ENCODE measurements around the gene TPPP. TPM values are rescaled to one million over a fixed set of nuclear protein-coding genes. Genes with fewer than 3 reads are reported as not detected.
"Not testable (repeated sequence)": the region's sequence is repeated elsewhere in the genome, so short reads cannot be mapped to it uniquely, and the experiment has no call there.

TPPP gene
- total and polyA plus RNA-seq, 3 experiments from 2014 or later: 0.37 to 0.79 (median 0.38) TPM

DNA sequence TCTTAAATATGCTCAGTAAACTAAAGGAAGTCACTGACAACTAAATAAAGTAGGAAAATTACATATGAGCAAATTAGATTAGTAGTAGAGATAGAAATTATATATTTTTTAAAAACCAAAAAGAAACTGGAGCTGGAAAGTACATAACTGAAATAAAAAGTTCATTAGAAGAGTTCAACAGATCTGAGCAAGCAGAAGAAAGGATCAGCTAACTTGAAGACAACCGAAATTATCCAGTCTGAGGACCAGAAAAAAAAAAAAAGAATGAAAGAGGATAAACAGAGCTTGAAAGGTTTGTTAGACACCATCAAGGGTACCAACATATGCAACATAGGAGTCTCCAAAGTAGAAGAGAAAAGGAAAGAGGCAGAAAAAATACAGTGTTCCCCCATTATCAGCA, 26.2 kb upstream of the TPPP start:
- H3K27ac ChIP-seq (ENCODE audit: low read depth, low read length); H3K27me3 ChIP-seq (ENCODE audit: insufficient read depth, low read length, poor library complexity, severe bottlenecking); DNase-seq; H3K9me3 ChIP-seq (ENCODE audit: low read length); H3K4me1 Mint-ChIP-seq; POLR2A ChIA-PET; H3K4me1 ChIP-seq (ENCODE audit: insufficient read depth, low read length); H3K4me3 Mint-ChIP-seq; H3K36me3 ChIP-seq (ENCODE audit: insufficient read depth, low read length); CTCF ChIA-PET; H3K4me3 ChIP-seq (ENCODE audit: low read length): not testable (repeated sequence)
- Mint-ChIP-seq H3K36me3 (peaks cover 4 to 18% (median 4%) of the 10 kb centered on the region in 3 donors), H3K27me3 (peaks cover 5 to 29% of the 10 kb centered on the region in 2 donors), H3K27ac (peak overlapping the region in 1 of 8 donors; percentile 43), H3K9me3 (peaks cover 24 to 33% (median 26%) of the 10 kb centered on the region in 5 donors)

DNA sequence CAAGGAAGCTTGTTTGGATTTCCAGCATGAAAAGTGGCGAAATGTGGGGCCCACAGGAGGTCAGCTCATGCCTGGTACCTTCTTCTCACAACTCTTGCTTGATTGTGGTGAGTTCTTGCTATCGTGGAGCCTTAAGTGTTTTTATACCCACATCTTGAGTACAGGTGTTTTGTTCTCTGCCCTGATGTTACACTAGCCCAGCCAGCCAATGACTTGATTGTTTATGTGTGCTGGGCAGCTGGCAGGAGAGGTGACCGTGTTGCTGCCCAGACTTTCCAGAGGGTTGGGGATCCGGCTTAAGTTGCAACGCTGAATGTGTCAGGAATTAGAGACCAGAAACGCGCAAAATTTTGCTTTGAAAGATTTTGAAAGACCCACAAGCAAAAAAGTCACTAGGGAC, 24.0 kb upstream of the TPPP start:
- Histone ChIP-seq H3K4me3 (ENCODE audit: low read length) (no peak overlapping the region), H3K27me3 (ENCODE audit: insufficient read depth, low read length, poor library complexity, severe bottlenecking) (peaks cover 4% of the 10 kb centered on the region), H3K4me1 (ENCODE audit: insufficient read depth, low read length) (no peaks in the 10 kb centered on the region), H3K27ac (ENCODE audit: low read depth, low read length) (no peak overlapping the region), H3K9me3 (ENCODE audit: low read length) (peaks cover 5% of the 10 kb centered on the region), H3K36me3 (ENCODE audit: insufficient read depth, low read length) (no peaks in the 10 kb centered on the region)
- no peak for DNase-seq
- peak overlapping the region in 1 of 8 donors; percentile 41 for H3K27ac Mint-ChIP-seq
- ChIA-PET POLR2A (no interaction called here), CTCF (no interaction called here)
- H3K9me3 Mint-ChIP-seq: peaks cover 24 to 33% (median 26%) of the 10 kb centered on the region in 5 donors
- no peaks in the 10 kb centered on the region for H3K4me1 Mint-ChIP-seq
- H3K36me3 Mint-ChIP-seq: peaks cover 4 to 18% (median 4%) of the 10 kb centered on the region in 3 donors
- peaks cover 5 to 32% of the 10 kb centered on the region in 2 donors for H3K27me3 Mint-ChIP-seq
- H3K4me3 Mint-ChIP-seq: no peak overlapping the region

DNA sequence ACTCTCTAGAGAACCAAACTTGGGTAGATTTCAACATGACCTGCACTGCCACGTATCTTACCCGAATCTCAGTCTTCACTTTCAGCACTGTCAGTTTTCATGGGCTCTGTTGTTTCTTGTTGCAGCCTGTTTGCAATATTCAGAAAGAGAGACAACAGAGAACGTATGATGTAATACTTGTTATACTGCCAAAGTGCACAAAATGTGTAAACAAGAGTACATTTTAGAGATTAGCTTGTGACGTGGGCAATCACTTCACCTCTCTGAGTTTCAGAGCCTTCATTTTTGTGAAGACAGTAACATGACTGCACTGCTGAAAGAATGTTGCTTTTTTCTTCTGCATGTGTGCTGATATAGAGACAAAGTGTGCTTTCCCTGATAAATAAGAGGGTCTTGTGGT, 23.6 kb upstream of the TPPP start:
- CTCF ChIA-PET; H3K4me3 ChIP-seq (ENCODE audit: low read length); H3K36me3 ChIP-seq (ENCODE audit: insufficient read depth, low read length); H3K4me3 Mint-ChIP-seq; H3K4me1 ChIP-seq (ENCODE audit: insufficient read depth, low read length); H3K9me3 ChIP-seq (ENCODE audit: low read length); POLR2A ChIA-PET; DNase-seq; H3K4me1 Mint-ChIP-seq; H3K27me3 ChIP-seq (ENCODE audit: insufficient read depth, low read length, poor library complexity, severe bottlenecking); H3K27ac ChIP-seq (ENCODE audit: low read depth, low read length): not testable (repeated sequence)
- peaks cover 5 to 33% of the 10 kb centered on the region in 2 donors for H3K27me3 Mint-ChIP-seq
- H3K36me3 Mint-ChIP-seq: peaks cover 4 to 18% (median 4%) of the 10 kb centered on the region in 3 donors
- peak overlapping the region in 1 of 8 donors; percentile 41 for H3K27ac Mint-ChIP-seq
- peaks cover 24 to 33% (median 26%) of the 10 kb centered on the region in 5 donors for H3K9me3 Mint-ChIP-seq

DNA sequence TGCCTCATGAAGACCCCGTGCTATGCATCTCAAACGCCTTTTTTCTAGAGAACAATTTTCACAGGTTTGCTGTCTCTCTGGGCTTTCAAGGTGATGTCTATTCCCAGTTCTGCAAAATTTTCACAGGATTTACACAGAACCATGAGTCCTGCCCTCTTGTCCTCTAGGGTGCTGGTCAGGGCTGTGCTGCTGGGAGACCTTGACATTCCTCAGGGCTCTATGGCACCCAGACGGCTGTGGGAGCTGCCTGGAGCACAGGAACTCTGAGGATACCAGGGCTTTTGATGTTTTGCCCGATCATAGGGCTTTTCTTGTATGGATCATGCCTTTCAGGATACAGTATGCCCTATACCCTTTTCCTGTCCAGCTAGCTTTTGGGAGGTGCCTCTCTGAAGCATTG, 22.5 kb upstream of the TPPP start:
- Mint-ChIP-seq H3K27me3 (peaks cover 5 to 33% of the 10 kb centered on the region in 2 donors), H3K36me3 (peaks cover 4 to 18% (median 4%) of the 10 kb centered on the region in 3 donors), H3K9me3 (peaks cover 22 to 33% (median 26%) of the 10 kb centered on the region in 5 donors)
- CTCF ChIA-PET; H3K27me3 ChIP-seq (ENCODE audit: insufficient read depth, low read length, poor library complexity, severe bottlenecking); H3K4me1 Mint-ChIP-seq; H3K27ac ChIP-seq (ENCODE audit: low read depth, low read length); H3K4me1 ChIP-seq (ENCODE audit: insufficient read depth, low read length); POLR2A ChIA-PET; H3K4me3 Mint-ChIP-seq; H3K36me3 ChIP-seq (ENCODE audit: insufficient read depth, low read length); H3K4me3 ChIP-seq (ENCODE audit: low read length); H3K9me3 ChIP-seq (ENCODE audit: low read length); H3K27ac Mint-ChIP-seq; DNase-seq: not testable (repeated sequence)

DNA sequence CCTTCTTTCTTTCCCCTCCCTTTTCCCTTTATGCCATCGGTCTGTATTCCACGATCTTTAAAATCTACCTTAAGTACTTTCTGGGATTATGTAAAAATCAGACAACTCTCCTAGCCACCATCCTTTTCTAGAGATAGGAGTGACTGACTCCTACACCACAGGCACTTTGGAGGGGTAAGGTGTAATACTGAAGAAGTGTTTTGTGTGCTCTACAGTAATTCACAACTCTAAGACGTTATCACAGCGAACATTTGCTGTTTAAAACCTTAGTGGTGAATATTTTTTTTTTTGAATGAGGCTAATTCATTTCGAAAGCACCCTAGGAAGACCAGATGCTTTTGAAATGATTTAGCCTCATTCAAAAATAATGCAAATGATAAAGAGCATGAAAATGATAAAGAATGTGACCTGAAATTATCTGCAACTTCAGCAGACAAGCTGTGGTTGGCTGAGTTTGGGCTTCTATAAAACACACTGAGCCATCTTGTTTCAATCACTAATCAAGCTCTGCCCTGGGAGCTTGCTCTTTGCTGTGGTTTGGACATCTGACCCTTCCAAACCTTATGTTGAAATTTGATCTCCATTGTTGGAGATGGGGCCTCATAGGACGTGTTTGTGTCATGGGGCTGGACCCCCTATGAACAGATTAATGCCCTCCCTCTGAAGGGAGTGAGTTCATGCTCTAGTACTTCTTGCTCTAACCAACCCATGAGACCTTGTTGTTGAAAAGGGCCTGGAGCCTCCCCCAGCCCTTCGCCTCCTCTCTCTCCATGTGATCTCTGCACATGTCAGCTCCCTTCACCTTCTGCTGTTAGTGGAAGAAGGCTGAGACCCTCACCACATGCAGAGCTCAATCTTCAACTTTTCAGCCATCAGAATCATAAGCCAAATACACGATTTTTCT, 21.3 kb upstream of the TPPP start:
- H3K27ac ChIP-seq (ENCODE audit: low read depth, low read length); DNase-seq; H3K4me1 Mint-ChIP-seq; H3K4me1 ChIP-seq (ENCODE audit: insufficient read depth, low read length); CTCF ChIA-PET; H3K27me3 ChIP-seq (ENCODE audit: insufficient read depth, low read length, poor library complexity, severe bottlenecking); POLR2A ChIA-PET; H3K36me3 Mint-ChIP-seq; H3K27ac Mint-ChIP-seq; H3K9me3 ChIP-seq (ENCODE audit: low read length); H3K4me3 ChIP-seq (ENCODE audit: low read length); H3K4me3 Mint-ChIP-seq; H3K36me3 ChIP-seq (ENCODE audit: insufficient read depth, low read length): not testable (repeated sequence)
- Mint-ChIP-seq H3K27me3 (peaks cover 2 to 28% of the 10 kb centered on the region in 2 donors), H3K9me3 (peaks cover 12 to 26% (median 19%) of the 10 kb centered on the region in 5 donors)

DNA sequence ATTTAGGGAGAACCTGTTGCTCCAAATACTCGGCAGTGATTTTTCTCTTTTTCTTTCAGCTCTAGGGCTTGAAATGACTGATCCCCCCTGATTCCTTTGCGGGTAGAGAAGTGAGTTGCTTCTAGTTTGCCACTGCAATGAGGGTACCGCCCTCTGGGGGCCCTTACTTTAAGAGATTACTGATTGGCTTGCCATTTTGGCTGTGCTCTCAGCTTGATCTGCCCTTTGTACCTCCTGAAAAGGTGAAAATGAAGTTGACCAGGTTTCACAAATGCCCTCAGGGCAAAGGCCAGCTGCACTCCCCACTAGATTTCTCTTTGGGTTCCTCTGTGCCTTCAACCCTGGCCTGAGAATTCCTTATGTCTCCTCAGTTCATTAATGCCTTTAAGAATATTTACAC, 20.5 kb upstream of the TPPP start:
- H3K27ac Mint-ChIP-seq; H3K36me3 ChIP-seq (ENCODE audit: insufficient read depth, low read length); H3K4me3 ChIP-seq (ENCODE audit: low read length); H3K27ac ChIP-seq (ENCODE audit: low read depth, low read length); H3K4me3 Mint-ChIP-seq; H3K27me3 ChIP-seq (ENCODE audit: insufficient read depth, low read length, poor library complexity, severe bottlenecking); H3K4me1 ChIP-seq (ENCODE audit: insufficient read depth, low read length); H3K9me3 ChIP-seq (ENCODE audit: low read length); POLR2A ChIA-PET; CTCF ChIA-PET; H3K4me1 Mint-ChIP-seq; DNase-seq; H3K36me3 Mint-ChIP-seq: not testable (repeated sequence)
- peaks cover 7 to 18% (median 14%) of the 10 kb centered on the region in 5 donors for H3K9me3 Mint-ChIP-seq
- peaks cover 2 to 26% of the 10 kb centered on the region in 2 donors for H3K27me3 Mint-ChIP-seq

DNA sequence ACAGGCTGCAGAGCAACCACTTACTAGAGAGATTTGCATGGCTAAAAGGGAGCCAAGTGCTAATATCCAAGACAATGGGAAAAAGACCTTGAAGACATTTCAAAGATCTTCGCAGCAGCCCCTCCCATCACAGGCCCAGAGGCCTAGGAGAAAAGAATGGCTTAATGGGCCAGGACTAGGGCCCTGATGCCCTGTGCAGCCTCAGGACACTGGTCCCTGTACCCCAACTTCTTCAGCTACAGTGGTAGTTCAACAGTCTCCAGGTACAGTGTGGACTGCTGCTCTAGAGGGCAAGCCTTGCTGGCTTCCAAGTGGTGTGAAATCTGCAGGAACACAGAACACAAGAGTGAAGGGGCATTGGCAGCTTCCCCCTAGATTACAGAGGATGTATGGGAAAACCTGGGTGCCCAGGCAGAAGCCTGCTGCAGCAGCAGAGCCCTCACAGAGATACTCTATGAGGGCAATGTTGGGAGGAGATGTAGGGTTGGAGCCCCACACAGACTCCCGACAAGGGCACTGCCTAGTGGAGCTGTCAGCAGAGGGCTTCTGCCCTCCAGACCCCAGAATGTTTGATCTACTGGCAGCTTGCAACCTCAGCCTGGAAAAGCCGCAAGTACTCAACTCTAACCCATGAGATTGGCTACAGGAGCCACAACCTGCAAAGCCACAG, 15.8 kb upstream of the TPPP start:
- H3K27me3 Mint-ChIP-seq; H3K4me1 ChIP-seq (ENCODE audit: insufficient read depth, low read length); H3K36me3 ChIP-seq (ENCODE audit: insufficient read depth, low read length); H3K4me3 ChIP-seq (ENCODE audit: low read length); H3K27ac Mint-ChIP-seq; POLR2A ChIA-PET; H3K27ac ChIP-seq (ENCODE audit: low read depth, low read length); DNase-seq; H3K36me3 Mint-ChIP-seq; H3K4me3 Mint-ChIP-seq; CTCF ChIA-PET; H3K27me3 ChIP-seq (ENCODE audit: insufficient read depth, low read length, poor library complexity, severe bottlenecking); H3K9me3 Mint-ChIP-seq; H3K9me3 ChIP-seq (ENCODE audit: low read length); H3K4me1 Mint-ChIP-seq: not testable (repeated sequence)

DNA sequence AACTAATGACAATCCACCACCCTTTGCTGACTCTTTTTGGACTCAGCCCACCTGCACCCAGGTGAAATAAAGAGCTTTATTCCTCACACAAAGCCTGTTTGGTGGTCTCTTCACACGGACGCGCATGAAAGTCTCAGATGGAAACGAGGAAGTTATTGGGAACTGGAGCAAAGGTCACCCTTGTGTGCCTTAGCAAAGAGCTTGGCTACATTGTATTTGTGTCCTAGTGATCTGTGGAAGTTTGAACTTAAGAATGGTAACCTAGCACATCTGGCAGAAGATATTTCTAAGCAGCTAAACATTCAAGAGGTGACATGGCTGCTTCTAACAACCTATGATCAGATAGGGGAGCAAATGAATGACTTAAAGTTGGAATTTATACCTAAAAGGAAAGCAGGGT, 15.2 kb upstream of the TPPP start:
- H3K4me1 Mint-ChIP-seq, CTCF ChIA-PET: not testable (repeated sequence)

More for the DNA sequence above, 15.2 kb upstream of the TPPP start:
- H3K36me3 ChIP-seq (ENCODE audit: insufficient read depth, low read length); H3K9me3 Mint-ChIP-seq; DNase-seq; H3K27ac ChIP-seq (ENCODE audit: low read depth, low read length); H3K4me1 ChIP-seq (ENCODE audit: insufficient read depth, low read length); H3K9me3 ChIP-seq (ENCODE audit: low read length); H3K4me3 Mint-ChIP-seq; H3K36me3 Mint-ChIP-seq; POLR2A ChIA-PET; H3K27me3 ChIP-seq (ENCODE audit: insufficient read depth, low read length, poor library complexity, severe bottlenecking); H3K27me3 Mint-ChIP-seq; H3K4me3 ChIP-seq (ENCODE audit: low read length); H3K27ac Mint-ChIP-seq: not testable (repeated sequence)

Data from CD8-positive, alpha-beta memory T cell (primary cell).